Keratinocyte (primary cell): ENCODE data around the gene TSHZ1.

Experiments used
- CTCF ChIP-seq, 3 experiments: IDR thresholded peaks in 1 of 3; conservative IDR thresholded peaks in 1 of 3; optimal IDR thresholded peaks in 1 of 3; 2 replicates in 2 of 3; 3 replicates in 1 of 3; pipeline versions ENCODE3 to v1.5.1; 2011; ENCODE audit warnings: low read length in 3 of 3, mild to moderate bottlenecking in 3 of 3, moderate library complexity in 2 of 3, control low read depth in 1 of 3, inconsistent platforms in 1 of 3; ENCODE audit not compliant: insufficient read depth in 2 of 3; ENCODE audit errors: extremely low read depth in 1 of 3
- EZH2 ChIP-seq: IDR thresholded peaks from one replicate; pipeline ENCODE4 v1.6.1; 2012; ENCODE audit warnings: inconsistent platforms, mild to moderate bottlenecking, low read length, moderate library complexity

DNA sequence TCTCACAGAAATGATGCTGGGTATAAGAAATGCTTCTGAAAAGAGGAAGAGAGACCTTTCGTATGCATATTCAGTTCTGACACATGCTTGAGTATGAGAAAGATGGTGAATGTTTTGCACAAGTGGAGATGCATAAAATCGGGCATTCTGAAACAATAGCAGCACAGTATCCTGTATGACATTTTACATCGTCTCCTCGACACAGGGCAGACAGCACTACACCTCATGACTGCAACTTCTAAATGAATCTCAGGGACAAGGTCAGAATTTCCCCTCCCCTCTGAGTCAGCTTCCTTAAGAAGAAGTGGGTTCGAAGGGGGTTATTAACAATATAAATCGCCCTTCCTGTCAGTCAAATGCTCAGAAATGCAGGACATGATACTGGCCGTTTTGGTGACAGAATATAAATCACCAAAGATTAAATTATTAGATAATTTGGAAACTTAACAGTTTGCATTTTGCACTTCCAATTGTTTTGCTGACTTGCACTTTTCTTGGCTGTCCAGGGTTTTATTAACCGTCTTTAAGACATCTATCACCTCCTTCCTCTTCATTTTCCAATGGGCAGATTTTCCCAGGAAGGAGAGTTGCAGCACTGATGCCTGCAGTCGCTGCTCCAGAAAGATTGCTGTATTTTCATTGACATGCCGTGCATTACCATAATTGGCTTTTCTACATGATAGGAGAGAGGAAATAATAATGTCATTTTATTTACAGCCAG lies 57.2 kb downstream of the TSHZ1 start:
- TF ChIP-seq CTCF (optimal IDR thresholded peaks at IDR 0.05 in 1 of 3, IDR thresholded peaks at IDR 0.05 in 1 of 3, conservative IDR thresholded peaks at IDR 0.05 in 1 of 3; ENCODE audit: extremely low read depth in 1 of 3, insufficient read depth in 2 of 3, low read length in 3 of 3) (no peak), EZH2 (no peak)
